NOMO-1 treated with dmso at 0.1 percent for 144 hours (cell line): Measurements from ENCODE around the gene HSPB6.
A peak's percentile ranks its signal among the peaks of the same experiment; 100 is the strongest.
"Not testable (repeated sequence)": the region's sequence is repeated elsewhere in the genome, so short reads cannot be mapped to it uniquely, and the experiment has no call there.

Source experiments
- DNase-seq: peaks from one replicate; lab custom pipeline; 2025; ENCODE audit not compliant: unreplicated experiment; lab: John Stamatoyannopoulos, UW

Gene HSPB6

GRCh38 chr19:35786299-35787160 is 29.7 kb upstream of the HSPB6 start:
- DNase-seq: no peak

DNA sequence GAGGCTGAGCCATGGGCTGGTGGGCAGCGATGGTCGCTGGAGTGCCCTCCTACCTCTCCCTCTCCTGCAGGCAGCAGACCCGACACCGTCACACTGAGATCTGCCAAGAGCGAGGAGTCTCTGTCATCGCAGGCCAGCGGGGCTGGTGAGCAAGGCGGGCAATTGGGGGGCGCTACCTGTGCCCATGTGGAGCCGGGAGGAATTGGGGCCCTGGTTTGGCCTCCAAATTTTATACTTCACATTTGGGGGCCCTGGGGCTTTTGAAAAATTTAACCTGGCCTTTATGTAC is 28.5 kb upstream of the HSPB6 start:
- no peak for DNase-seq

GRCh38 chr19:35784503-35785338 is 27.9 kb upstream of the HSPB6 start:
- no peak for DNase-seq

GRCh38 chr19:35783469-35784434 is 26.9 kb upstream of the HSPB6 start:
- no peak for DNase-seq

DNA sequence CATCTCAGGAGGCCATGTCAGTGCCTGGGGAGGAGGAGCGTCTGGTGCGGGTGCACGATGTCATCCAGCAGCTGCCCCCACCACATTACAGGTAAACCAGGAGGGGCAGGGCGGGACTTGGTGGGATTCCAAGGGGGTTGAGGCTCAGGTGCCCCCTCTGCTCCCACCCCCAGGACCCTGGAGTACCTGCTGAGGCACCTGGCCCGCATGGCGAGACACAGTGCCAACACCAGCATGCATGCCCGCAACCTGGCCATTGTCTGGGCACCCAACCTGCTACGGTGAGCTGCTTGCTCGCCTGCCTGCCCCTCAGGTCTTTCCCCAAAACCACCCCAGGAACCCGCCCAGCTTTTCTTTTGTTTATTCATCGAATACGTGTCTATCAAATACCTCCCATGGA is 25.8 kb upstream of the HSPB6 start:
- no peak for DNase-seq

DNA sequence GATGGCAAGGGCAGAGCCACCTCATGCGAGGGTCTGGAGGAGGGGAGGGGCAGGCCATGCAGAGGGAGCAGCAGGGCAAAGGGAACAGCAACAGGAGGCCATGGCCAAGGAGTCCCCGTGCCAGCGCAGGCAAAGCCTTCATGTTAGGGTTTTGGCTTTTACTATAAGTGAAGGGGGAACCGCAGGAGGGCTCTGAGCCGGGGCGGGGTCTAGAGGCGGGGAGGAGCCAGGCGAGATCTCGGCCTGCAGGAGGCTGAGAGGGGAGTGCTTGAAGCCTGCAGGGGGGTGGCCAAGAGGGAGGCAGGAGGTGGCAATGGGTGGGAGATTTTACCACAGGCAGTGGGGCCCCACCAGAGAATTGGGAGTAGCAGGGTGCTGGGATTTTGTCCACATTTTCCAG is 24.8 kb upstream of the HSPB6 start:
- DNase-seq: no peak

DNA sequence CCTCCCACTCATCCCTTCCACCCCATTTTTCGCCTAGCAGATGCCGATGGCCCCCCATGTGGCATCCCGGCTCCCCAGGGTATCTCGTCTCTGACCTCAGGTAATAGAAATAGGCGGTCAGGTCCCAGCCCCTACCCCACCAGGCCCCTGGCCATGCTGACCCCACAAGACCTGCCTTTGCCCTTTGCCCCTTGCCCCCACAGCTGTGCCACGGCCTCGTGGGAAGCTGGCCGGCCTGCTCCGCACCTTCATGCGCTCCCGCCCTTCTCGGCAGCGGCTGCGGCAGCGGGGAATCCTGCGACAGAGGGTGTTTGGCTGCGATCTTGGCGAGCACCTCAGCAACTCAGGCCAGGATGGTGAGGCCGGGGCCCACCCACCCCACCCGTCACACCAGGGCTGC is 23.9 kb upstream of the HSPB6 start:
- no peak for DNase-seq

GRCh38 chr19:35780058-35780457 is 23.2 kb upstream of the HSPB6 start:
- DNase-seq: no peak

DNA sequence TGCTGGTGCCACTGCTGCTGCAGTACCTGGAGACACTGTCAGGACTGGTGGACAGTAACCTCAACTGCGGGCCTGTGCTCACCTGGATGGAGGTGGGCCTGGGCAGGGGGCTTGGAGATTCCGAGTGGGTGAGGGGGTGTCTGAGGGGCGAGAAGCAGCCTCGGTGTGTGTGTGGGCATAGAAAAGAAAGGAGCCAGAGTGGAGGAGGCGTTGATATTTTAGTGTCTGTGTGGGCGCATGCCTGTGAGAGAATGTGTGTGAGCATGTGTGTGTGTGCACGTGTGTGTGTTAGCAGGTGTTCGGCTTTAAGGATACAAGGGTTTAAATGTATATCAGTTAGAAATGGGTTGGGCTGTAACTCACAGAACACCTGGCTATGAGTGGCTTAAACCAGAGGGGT is 22.2 kb upstream of the HSPB6 start:
- no peak for DNase-seq

DNA sequence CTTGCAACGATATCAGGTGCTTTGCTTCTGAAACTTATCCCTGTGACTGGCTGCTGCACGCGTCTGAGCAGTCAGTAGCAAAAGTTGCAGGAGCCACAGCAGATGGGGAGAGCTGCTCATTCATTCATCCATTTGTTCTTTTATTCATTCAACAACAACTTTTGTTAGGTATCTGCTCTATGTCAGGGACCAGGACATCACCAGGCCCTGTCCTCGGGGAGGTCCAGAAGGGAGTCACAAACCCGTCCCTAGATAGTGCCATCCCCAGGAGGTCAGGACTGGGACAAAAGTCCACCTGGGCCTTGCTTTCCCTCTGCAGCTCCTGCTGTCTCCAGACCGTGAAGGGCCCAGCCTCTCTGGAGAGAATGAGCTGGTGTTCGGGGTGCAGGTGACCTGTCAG is 21.1 kb upstream of the HSPB6 start:
- no peak for DNase-seq

DNA sequence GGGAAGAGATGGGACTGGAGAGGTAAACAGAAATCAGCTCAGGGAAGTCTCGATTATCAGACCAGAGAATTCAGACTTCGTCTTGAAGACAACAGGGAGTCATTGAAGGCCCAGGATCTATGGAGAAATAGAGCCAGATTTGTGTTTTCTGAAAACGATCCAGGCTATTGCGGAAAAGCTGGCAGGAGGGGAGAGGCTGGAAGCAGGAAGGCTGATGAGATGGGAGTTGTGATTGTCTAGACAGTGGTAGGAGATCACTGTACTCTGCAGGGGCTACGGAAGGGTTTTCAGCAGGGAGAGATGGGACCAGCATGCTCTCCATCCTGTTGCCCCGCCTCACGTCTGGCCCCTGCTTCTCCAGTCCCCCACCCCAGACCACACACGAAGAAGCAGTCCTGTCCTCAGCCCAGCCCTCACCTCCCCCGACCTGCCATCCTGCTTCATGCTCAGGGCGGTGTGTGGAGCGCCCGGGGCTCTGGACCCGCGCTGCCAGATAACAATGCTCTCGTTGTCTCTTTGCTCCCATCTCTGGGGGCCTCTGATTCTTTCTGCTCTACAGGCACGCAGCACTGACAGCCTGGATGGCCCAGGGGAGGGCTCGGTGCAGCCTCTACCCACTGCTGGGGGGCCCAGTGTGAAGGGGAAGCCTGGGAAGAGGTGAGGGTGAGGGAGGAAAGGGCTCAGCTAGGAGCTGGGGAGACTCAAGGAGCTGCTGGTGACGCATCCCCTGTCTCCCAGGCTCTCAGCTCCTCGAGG is 20.4 kb upstream of the HSPB6 start:
- DNase-seq: no peak

DNA sequence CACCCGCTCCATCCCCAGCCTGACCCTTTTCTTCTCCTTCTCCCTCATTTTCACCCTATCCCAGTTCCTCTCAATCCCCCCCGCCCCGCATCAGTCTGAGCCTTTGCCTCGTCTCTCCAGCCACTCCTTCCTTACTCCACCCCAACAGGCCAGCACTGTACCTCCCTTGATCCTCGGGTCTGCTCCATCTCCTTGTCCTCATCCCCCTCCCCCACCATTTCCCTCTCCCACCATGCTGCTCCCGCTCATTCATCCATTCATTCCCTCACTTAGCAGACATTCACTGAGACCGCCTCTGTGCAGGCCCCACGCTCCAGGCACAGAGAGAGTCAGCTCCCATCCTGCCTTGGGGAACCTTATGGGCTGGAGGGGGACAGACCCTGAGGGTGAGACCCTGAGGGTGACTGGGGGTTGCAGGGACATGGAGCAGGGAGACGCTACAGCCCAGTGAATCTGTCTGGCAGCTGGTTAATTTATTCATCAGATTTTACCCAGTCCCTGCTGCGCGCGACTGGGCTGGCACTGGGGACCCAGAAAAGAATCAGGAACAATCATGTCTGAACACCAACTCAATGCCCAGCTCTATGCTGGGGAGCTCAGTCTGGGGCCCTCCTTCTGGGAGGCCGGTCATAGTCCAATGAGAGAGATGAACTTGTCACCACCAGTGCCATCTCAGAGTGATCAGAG is 19.4 kb upstream of the HSPB6 start:
- DNase-seq: no peak

GRCh38 chr19:35775298-35776101 is 18.7 kb upstream of the HSPB6 start, which contains the start of gene ARHGAP33:
Gene ARHGAP33, plus strand, starts transcription at chr19:35775564. Its CDS starts 95 bp downstream, at chr19:35775659.
- DNase-seq: peak; percentile 94

GRCh38 chr19:35775046-35775297 is 18.1 kb upstream of the HSPB6 start:
- DNase-seq: no peak

DNA sequence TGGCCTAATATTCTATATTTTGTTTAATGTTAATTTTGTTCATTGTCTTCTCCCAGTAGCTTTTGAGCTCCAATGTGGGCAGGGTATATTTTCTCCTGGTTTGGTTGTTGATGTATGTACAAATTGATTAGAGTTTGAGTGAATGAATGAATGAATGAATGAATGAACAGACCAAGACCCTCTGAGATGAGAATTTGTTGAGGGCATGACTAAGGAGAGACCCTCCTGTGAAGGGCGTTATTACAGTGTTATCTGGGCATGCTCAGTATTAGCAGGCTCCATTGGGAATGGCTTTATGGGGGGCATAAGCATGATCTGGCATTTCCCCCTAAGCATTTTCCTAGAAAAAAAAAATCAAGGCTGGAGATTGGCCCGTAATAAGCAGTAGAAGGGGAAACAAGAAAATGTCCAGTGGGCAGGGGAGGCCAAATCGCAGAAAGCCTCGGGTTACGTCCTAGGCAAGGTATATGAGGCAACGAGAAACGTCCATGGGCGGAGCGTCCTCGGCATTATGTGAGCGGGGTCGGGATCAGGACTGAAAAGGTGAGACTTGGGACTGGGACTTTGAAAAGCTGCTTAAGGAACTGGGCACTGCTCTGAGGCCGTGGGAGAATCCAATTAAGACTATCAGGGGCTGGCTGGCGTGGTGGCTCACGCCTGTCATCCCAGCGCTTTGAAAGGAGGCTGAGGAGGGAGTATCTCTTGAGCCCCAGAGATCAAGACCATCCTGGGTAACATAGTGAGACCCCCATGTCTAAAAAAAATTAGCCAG is 17.6 kb upstream of the HSPB6 start:
- no peak for DNase-seq

- no peak for DNase-seq
These were observed 16.4 kb upstream of the HSPB6 start for GRCh38 chr19:35773020-35773806.

GRCh38 chr19:35772362-35772761 is 15.5 kb upstream of the HSPB6 start:
- not testable (repeated sequence) for DNase-seq

GRCh38 chr19:35768082-35768421 is 11.2 kb upstream of the HSPB6 start:
- no peak for DNase-seq
